T-helper 1 cell treated with Interleukin-12 subunit alpha and Interleukin-12 subunit beta and Interleukin-4 antibody, amounts not matched to agents 30 μg/mL and 1 μg/mL, for 36 hours (primary cell): ENCODE data around the gene ZNF213.

Experiments
- H3K27ac Mint-ChIP-seq: one replicate; pipeline ENCODE4 v1.8.0; 2021; ENCODE audit warnings: mild to moderate bottlenecking, mixed read lengths
- H3K27me3 Mint-ChIP-seq: one replicate; pipeline ENCODE4 v1.8.0; 2021; ENCODE audit warnings: low read depth, mixed read lengths
- H3K36me3 Mint-ChIP-seq: one replicate; pipeline ENCODE4 v1.8.0; 2021; ENCODE audit warnings: low read depth, mixed read lengths
- H3K4me1 Mint-ChIP-seq: one replicate; pipeline ENCODE4 v1.8.0; 2021; ENCODE audit warnings: low read depth, mixed read lengths
- H3K4me3 Mint-ChIP-seq: one replicate; pipeline ENCODE4 v1.8.0; 2021; ENCODE audit warnings: mild to moderate bottlenecking, moderate library complexity, mixed read lengths
- H3K9me3 Mint-ChIP-seq: one replicate; pipeline ENCODE4 v1.8.0; 2021; ENCODE audit warnings: mixed read lengths

Gene ZNF213

DNA sequence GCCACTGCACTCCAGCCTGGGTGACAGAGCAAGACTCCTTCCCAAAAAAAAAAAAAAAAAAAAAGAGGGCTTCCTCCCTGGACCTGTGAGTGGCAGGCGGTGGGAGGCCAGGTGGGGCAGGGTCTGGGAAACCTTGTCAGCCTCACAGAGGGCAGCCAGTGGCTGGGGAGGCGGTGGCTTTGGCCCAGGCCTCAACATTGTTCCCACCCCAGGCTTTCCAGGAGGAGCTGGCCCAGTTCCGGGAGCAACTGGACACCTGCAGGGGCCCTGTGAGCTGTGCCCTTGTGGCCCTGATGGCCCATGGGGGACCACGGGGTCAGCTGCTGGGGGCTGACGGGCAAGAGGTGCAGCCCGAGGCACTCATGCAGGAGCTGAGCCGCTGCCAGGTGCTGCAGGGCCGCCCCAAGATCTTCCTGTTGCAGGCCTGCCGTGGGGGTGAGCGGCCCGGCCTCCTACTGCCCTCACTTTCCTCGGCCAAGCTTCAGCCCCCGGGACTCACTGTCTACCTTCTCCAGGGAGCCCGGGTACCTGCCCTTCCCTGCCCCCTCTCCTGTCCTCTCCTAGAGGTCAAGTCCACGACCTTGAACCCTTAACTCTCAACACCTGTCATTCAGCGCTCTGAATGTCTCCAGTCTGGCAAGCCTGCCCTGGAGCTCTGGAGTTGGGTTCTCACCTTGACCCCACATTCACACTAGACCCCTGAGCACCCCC is 12.4 kb downstream of the ZNF213 start:
- H3K9me3 Mint-ChIP-seq, result no peaks in the 10 kb centered on the region
- no peak overlapping the region for H3K4me3 Mint-ChIP-seq
- H3K27me3 Mint-ChIP-seq, result peaks cover 6% of the 10 kb centered on the region
- H3K36me3 Mint-ChIP-seq, result peaks cover 4% of the 10 kb centered on the region
- H3K27ac Mint-ChIP-seq, result no peak overlapping the region
- H3K4me1 Mint-ChIP-seq, result peaks cover 11% of the 10 kb centered on the region

- Mint-ChIP-seq H3K36me3 (peaks cover 4% of the 10 kb centered on the region), H3K27me3 (peaks cover 12% of the 10 kb centered on the region)
These were observed 12.9 kb downstream of the ZNF213 start for GRCh38 chr16:3147757-3148104.

DNA sequence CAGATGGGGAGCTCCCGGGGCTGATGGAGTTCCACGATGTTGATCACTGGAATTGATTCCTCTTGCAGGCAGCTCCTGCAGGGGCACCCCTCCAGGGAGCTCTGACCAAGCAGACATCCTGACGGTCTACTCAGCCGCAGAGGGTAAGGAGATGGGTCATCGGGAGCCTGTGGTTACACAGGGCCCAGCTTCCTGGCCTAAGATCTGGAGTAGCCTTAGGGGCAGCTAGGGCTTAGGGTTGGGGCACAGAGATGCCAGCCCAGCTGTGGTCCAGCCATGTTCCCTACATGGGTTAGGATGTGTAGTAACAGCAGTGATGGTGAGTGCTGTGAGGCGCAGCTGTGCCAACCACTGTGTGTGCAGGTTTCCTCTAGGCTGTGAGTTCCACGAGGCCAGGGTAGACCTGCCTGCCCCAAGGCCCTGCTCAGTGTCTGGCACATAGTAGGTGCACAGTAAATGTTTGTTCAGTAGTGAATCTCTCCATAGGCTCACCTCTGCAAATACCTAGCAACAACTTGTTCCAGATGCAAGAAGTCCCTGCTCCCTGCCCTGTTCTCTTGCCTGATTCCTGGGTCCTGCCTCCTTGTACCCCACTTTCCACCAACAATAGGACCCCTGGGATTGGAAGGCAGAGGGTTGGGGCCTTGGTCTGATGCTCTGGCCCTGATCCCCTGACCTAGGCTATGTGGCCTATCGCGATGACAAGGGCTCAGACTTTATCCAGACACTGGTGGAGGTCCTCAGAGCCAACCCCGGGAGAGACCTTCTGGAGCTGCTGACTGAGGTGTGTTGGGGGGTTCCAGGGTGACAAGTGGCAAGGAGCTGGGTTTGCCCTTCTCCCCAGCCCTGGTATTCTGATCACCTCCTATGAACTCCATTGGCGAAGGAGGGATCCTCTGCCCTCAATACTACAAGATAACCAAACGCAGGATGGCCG is 13.7 kb downstream of the ZNF213 start:
- Mint-ChIP-seq H3K4me1 (peaks cover 18% of the 10 kb centered on the region), H3K27ac (peak overlapping the region; percentile 69), H3K36me3 (peaks cover 5% of the 10 kb centered on the region), H3K4me3 (peak overlapping the region; percentile 46), H3K9me3 (no peaks in the 10 kb centered on the region), H3K27me3 (peaks cover 13% of the 10 kb centered on the region)

More at GRCh38 chr16:3147757-3148104, 12.9 kb downstream of the ZNF213 start:
- Mint-ChIP-seq H3K4me1 (peaks cover 16% of the 10 kb centered on the region), H3K9me3 (no peaks in the 10 kb centered on the region), H3K4me3 (no peak overlapping the region), H3K27ac (no peak overlapping the region)

DNA sequence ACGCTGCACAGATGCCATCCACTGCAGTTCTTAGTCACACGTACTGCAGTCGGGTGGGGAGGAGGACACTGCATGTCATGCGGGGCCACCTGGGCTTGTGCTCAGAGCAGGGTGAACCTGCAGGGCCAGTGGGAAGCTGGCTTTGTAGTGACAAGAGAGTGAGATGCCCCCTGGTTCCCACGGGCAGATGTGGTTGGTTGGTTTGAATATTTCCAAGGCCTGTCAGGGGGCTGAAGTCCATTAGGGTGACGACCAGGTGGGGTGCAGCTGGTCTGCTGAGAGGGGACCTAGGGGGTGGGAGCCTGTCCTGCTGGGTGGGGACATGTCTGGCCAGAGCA is 14.3 kb downstream of the ZNF213 start:
- Mint-ChIP-seq H3K4me1 (peaks cover 18% of the 10 kb centered on the region), H3K9me3 (no peaks in the 10 kb centered on the region), H3K27ac (peak overlapping the region; percentile 69), H3K27me3 (peaks cover 13% of the 10 kb centered on the region), H3K4me3 (peak overlapping the region; percentile 46), H3K36me3 (peaks cover 5% of the 10 kb centered on the region)

- Mint-ChIP-seq H3K4me3 (peak overlapping the region; percentile 86), H3K27ac (peak overlapping the region; percentile 83), H3K4me1 (peaks cover 20% of the 10 kb centered on the region), H3K9me3 (no peaks in the 10 kb centered on the region), H3K27me3 (peaks cover 13% of the 10 kb centered on the region), H3K36me3 (peaks cover 5% of the 10 kb centered on the region)
These were observed 15.0 kb downstream of the ZNF213 start for GRCh38 chr16:3149630-3150345.

DNA sequence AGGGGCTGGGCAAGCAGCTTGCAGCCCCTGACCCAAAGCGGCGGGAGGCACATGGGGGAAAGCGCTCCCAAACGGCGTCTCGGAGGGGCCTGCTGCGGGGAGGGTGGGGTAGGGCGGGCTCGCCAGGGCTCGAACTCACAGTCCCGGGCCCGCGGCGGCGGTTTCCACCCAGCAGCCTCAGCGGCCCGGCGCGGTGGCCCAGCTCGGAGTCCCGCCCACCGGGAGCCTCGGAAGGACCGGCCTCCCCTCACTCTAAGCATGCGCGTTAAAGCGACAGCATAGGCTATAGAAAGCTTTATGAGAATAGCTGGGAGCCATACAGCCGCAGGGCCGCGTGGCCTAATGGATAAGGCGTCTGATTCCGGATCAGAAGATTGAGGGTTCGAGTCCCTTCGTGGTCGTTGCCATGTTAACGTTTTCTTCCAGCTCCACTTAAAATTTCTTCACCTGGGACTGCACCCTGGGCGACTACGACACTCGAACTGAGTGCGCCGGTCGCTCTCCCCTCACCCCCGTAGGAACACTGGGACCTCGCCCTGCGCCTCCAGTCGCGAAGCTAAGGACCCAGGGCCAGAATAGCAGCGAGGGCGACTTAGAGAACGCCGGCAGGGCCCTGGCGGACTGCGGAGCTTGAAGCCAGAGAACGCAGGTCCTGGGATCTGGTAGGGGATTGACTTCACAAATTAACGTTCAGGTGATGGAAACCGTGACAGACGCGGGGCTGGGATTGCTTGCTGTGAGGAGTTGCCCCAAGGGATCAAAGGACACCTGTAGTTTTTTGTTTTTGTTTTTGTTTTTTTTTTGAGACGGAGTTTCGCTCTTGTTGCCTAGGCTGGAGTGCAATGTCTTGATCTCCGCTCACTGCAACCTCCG is 15.8 kb downstream of the ZNF213 start:
- H3K4me1 Mint-ChIP-seq, result peaks cover 22% of the 10 kb centered on the region
- no peaks in the 10 kb centered on the region for H3K9me3 Mint-ChIP-seq
- peak overlapping the region; percentile 86 for H3K4me3 Mint-ChIP-seq
- peaks cover 5% of the 10 kb centered on the region for H3K36me3 Mint-ChIP-seq
- H3K27me3 Mint-ChIP-seq, result peaks cover 13% of the 10 kb centered on the region
- peak overlapping the region; percentile 90 for H3K27ac Mint-ChIP-seq

DNA sequence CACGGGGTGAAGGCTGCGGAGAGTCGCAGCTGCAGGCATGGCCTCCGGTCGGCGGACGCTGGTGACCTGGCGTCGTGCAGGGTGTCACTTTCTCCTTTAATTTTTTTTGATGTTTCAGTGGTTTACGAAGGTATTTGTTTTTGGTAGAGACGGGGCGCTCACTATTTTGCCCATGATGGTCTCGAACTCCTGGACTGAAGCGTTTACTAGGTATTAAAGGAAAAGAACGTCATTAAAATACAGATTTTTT is 17.1 kb downstream of the ZNF213 start:
- Mint-ChIP-seq H3K4me3 (peak overlapping the region; percentile 79), H3K27ac (peak overlapping the region; percentile 87), H3K36me3 (peaks cover 5% of the 10 kb centered on the region), H3K27me3 (peaks cover 13% of the 10 kb centered on the region), H3K9me3 (no peaks in the 10 kb centered on the region), H3K4me1 (peaks cover 22% of the 10 kb centered on the region)

DNA sequence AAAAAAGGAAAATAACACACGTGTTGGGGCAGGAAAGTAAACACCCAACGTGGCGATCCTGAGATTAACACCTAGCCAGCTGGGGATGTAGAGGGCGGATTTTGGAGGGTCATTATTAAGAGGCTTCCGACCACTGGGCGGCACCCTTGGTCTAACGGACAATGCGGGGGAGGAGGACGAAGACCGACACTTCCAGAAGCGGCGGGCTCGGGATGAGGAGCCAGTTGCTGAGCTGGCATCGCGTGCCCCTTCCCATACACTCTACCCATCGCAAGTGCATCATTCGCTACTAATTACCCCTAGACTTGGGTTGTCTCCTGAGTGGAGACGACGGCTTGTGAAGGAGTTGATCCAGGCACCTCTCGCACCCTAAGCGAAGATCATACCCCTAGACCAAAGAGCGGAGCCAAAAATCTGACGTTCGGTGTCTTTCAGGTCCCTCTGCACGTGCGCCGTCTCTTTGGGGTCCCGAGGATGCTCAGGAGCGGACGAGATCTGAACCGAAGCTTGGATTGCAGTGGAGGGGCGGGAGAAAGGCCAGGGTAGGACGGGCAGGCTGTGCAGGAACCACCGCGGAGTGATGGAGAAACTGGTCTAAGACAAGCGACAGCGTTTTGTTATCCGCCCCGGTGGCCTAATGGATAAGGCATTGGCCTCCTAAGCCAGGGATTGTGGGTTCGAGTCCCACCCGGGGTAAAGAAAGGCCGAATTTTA is 17.6 kb downstream of the ZNF213 start:
- H3K36me3 Mint-ChIP-seq, result peaks cover 5% of the 10 kb centered on the region

GRCh38 chr16:3152991-3153368 is 18.2 kb downstream of the ZNF213 start:
- Mint-ChIP-seq H3K9me3 (no peaks in the 10 kb centered on the region), H3K27ac (peak overlapping the region; percentile 87), H3K27me3 (peaks cover 23% of the 10 kb centered on the region)

More for the DNA sequence above, 17.6 kb downstream of the ZNF213 start:
- H3K4me3 Mint-ChIP-seq, result peak overlapping the region; percentile 79
- H3K9me3 Mint-ChIP-seq, result no peaks in the 10 kb centered on the region
- H3K27me3 Mint-ChIP-seq, result peaks cover 17% of the 10 kb centered on the region
- H3K27ac Mint-ChIP-seq, result peak overlapping the region; percentile 87
- peaks cover 27% of the 10 kb centered on the region for H3K4me1 Mint-ChIP-seq

GRCh38 chr16:3155181-3155580 is 20.4 kb downstream of the ZNF213 start:
- Mint-ChIP-seq H3K27me3 (peaks cover 30% of the 10 kb centered on the region), H3K27ac (peak overlapping the region; percentile 29), H3K4me3 (no peak overlapping the region), H3K9me3 (no peaks in the 10 kb centered on the region), H3K4me1 (peaks cover 36% of the 10 kb centered on the region), H3K36me3 (peaks cover 9% of the 10 kb centered on the region)

More at GRCh38 chr16:3152991-3153368, 18.2 kb downstream of the ZNF213 start:
- Mint-ChIP-seq H3K4me1 (peaks cover 33% of the 10 kb centered on the region), H3K4me3 (peak overlapping the region; percentile 79), H3K36me3 (peaks cover 5% of the 10 kb centered on the region)

DNA sequence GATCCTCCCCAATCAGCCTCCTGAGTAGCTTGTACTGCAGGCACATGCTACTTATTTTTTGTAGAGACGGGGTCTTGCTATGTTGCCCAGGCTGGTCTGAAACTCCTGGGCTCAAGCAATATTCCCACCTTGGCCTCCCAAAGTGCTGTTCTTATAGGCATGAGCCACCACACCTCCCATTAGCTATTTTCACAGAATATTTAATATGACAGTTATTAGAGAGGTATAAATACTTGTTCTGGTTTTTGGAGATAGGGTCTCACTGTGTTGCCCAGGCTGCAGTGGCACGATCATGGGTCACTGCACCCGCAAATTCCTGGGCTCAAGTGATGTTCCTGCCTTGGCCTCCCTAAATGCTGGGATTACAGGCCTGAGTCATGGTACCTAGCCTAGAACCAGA is 21.1 kb downstream of the ZNF213 start:
- H3K4me3 Mint-ChIP-seq, result no peak overlapping the region
- no peaks in the 10 kb centered on the region for H3K9me3 Mint-ChIP-seq
- peaks cover 33% of the 10 kb centered on the region for H3K4me1 Mint-ChIP-seq
- H3K27ac Mint-ChIP-seq, result no peak overlapping the region
- peaks cover 9% of the 10 kb centered on the region for H3K36me3 Mint-ChIP-seq
- H3K27me3 Mint-ChIP-seq, result peaks cover 25% of the 10 kb centered on the region

DNA sequence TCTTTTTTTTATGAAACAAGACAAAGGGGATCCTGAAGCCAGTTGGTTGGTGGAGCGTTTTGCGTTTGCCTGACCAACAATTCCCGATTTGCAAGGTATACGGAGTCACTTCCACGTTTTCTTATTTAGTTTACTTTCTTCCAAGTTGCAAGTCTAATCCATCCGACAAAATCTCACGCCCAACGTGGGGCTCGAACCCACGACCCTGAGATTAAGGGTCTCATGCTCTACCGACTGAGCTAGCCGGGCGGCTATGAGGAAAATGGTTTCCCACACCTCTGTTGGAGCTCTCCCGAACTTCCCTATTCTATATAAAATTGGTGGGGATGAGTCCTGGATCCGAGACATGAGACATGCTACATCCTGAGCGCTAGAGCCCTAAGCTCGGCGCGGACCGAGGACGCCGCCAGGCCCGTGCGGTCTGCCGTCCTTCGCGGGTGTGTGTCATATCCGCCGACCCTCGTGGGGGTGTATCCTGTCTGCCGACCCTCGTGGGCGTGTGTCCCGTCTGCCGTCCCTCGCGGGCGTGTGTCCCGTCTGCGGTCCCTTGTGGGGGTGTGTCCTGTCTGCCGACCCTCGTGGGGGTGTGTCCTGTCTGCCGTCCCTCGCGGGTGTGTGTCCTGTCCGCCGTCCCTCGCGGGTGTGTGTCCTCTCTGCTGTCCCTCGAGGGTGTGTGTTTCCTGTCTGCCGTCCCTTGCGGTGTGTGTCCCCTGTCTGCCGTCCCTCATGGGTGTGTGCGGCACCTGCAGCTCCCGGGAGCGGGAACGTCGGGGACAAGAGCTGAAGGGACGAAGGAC is 22.6 kb downstream of the ZNF213 start:
- peak overlapping the region; percentile 85 for H3K4me3 Mint-ChIP-seq
- peaks cover 9% of the 10 kb centered on the region for H3K36me3 Mint-ChIP-seq
- no peaks in the 10 kb centered on the region for H3K9me3 Mint-ChIP-seq
- peaks cover 26% of the 10 kb centered on the region for H3K4me1 Mint-ChIP-seq
- H3K27ac Mint-ChIP-seq, result peak overlapping the region; percentile 84
- peaks cover 21% of the 10 kb centered on the region for H3K27me3 Mint-ChIP-seq

DNA sequence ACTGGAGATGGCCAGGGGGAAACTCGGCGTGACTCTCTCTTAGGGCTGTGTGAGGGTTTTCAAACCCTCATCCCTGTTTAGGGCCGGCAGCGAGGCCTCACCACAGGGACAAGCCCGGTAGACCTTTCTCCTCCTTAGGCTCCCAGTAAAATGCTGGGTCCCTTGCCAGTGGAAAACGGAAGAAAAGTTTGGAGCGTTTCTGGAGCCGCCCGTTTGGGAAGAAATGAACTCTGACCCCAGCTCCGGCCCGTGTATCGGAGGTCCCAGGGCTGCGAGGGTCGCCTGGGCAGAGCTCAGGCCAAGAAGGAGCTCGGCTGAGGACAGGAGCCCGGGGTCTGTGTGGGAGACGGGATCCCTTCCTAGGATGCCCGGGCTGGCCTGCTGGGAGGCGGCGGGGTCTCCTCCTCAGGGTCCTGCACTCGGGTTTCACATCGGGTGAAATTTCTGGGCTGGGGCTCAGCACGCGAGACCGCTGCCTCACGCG is 23.2 kb downstream of the ZNF213 start:
- Mint-ChIP-seq H3K4me3 (peak overlapping the region; percentile 85), H3K36me3 (peaks cover 4% of the 10 kb centered on the region), H3K27ac (peak overlapping the region; percentile 84), H3K4me1 (peaks cover 24% of the 10 kb centered on the region), H3K9me3 (no peaks in the 10 kb centered on the region), H3K27me3 (peaks cover 17% of the 10 kb centered on the region)
